Neural progenitor cell (in vitro differentiated cells): ENCODE data around the gene AASDH. TPM values are rescaled to one million over a fixed set of nuclear protein-coding genes. Genes with fewer than 3 reads are reported as not detected.

Experiments
- DNase-seq: peaks from one replicate; pipeline ENCODE4 v3.0.0-alpha.2; 2016; ENCODE audit warnings: low spot score
- H2AFZ ChIP-seq: fragments of 200-600 bp; sonication (generic); replicated peaks from 2 replicates; pipeline ENCODE4 v1.6.1; 2016; ENCODE audit warnings: antibody characterized with exemption
- H3F3A ChIP-seq: fragments of 200-600 bp; sonication (generic); 2 replicates; pipeline ENCODE4 v1.6.1; 2016; ENCODE audit warnings: antibody characterized with exemption, low read depth
- H3K27ac ChIP-seq: fragments of 200-600 bp; sonication (generic); 2 replicates; pipeline ENCODE4 v1.5.1; 2016; ENCODE audit warnings: mild to moderate bottlenecking
- H3K27me3 ChIP-seq: fragments of 200-600 bp; sonication (generic); 2 replicates; pipeline ENCODE4 v1.6.1; 2016; ENCODE audit warnings: mild to moderate bottlenecking, moderate library complexity
- H3K36me3 ChIP-seq: fragments of 200-600 bp; sonication (generic); 2 replicates; pipeline ENCODE4 v1.5.1; 2016
- H3K4me1 ChIP-seq: fragments of 200-600 bp; sonication (generic); 2 replicates; pipeline ENCODE4 v1.6.1; 2016; ENCODE audit warnings: mixed run types
- H3K4me2 ChIP-seq: fragments of 200-600 bp; sonication (generic); 2 replicates; pipeline ENCODE4 v1.6.1; 2016
- H3K4me3 ChIP-seq: fragments of 200-600 bp; sonication (generic); 2 replicates; pipeline ENCODE4 v1.5.1; 2016
- H3K79me2 ChIP-seq: fragments of 200-600 bp; sonication (generic); 2 replicates; pipeline ENCODE4 v1.6.1; 2016; ENCODE audit warnings: low read depth
- H3K9ac ChIP-seq: fragments of 200-600 bp; sonication (generic); 2 replicates; pipeline ENCODE4 v1.6.1; 2016
- H3K9me3 ChIP-seq: fragments of 200-600 bp; sonication (generic); 2 replicates; pipeline ENCODE4 v1.5.1; 2016; ENCODE audit warnings: low read depth
- H4K20me1 ChIP-seq: fragments of 200-600 bp; sonication (generic); 2 replicates; pipeline ENCODE4 v1.6.1; 2016; ENCODE audit warnings: low read depth
- H3K27ac Mint-ChIP-seq: 3 replicates; pipeline ENCODE4 v1.8.0; 2021; ENCODE audit warnings: mixed read lengths
- H3K27me3 Mint-ChIP-seq: 2 replicates; pipeline ENCODE4 v1.8.0; 2022; ENCODE audit warnings: low read depth, mild to moderate bottlenecking, inconsistent platforms, moderate library complexity, mixed read lengths; ENCODE audit not compliant: insufficient read depth
- H3K36me3 Mint-ChIP-seq: 3 replicates; pipeline ENCODE4 v1.8.0; 2021; ENCODE audit warnings: mixed read lengths
- H3K4me1 Mint-ChIP-seq: 3 replicates; pipeline ENCODE4 v1.8.0; 2021; ENCODE audit warnings: mixed read lengths
- H3K4me3 Mint-ChIP-seq: 3 replicates; pipeline ENCODE4 v1.8.0; 2021; ENCODE audit warnings: mild to moderate bottlenecking, moderate library complexity, mixed read lengths
- H3K9me3 Mint-ChIP-seq: 3 replicates; pipeline ENCODE4 v1.8.0; 2020; ENCODE audit warnings: mixed read lengths
- CTCF ChIP-seq: fragments of 200-600 bp; sonication (generic); IDR thresholded peaks from 2 replicates; pipeline ENCODE4 v1.5.1; 2017; ENCODE audit warnings: antibody characterized with exemption, mild to moderate bottlenecking
- EZH2 ChIP-seq: fragments of 200-600 bp; sonication (generic); IDR thresholded peaks from 2 replicates; pipeline ENCODE4 v1.6.1; 2017; ENCODE audit warnings: antibody characterized with exemption, mild to moderate bottlenecking, moderate library complexity
- EZH2phosphoT487 ChIP-seq: fragments of 200-600 bp; sonication (generic); IDR thresholded peaks from 2 replicates; pipeline ENCODE4 v1.6.1; 2017; ENCODE audit warnings: antibody characterized with exemption
- total RNA-seq: library from RNA; depleted of rRNA; stranded (reverse); fragments of >200 nt; gene quantifications from 2 replicates; pipeline ENCODE4 v1.2.3, GENCODE V29; 2015; ENCODE audit warnings: low replicate concordance

The AASDH gene
- total RNA-seq, 1 donor from 2014 or later, result 33.1 TPM

- H3K27ac Mint-ChIP-seq, result no peak overlapping the region
- H3K27me3 ChIP-seq, result no peaks in the 10 kb centered on the region
These were observed 72.2 kb downstream of the AASDH start for GRCh38 chr4:56315041-56315440.

GRCh38 chr4:56314207-56314915 lies 72.9 kb downstream of the AASDH start:
- no peaks in the 10 kb centered on the region for H3F3A ChIP-seq
- H3K79me2 ChIP-seq, result no peaks in the 10 kb centered on the region
- H3K27me3 Mint-ChIP-seq, result peaks cover 2% of the 10 kb centered on the region
- no peak for TF ChIP-seq CTCF
- TF ChIP-seq EZH2phosphoT487, result no peak
- TF ChIP-seq EZH2, result no peak
- H3K9ac ChIP-seq, result no peak overlapping the region
- H3K4me2 ChIP-seq, result no peak overlapping the region
- no peak overlapping the region for H3K4me3 ChIP-seq
- no peaks in the 10 kb centered on the region for H3K36me3 ChIP-seq
- no peaks in the 10 kb centered on the region for H3K4me1 Mint-ChIP-seq
- H3K9me3 Mint-ChIP-seq, result no peaks in the 10 kb centered on the region
- H3K4me3 Mint-ChIP-seq, result no peak overlapping the region
- H3K27me3 ChIP-seq, result no peaks in the 10 kb centered on the region
- no peaks in the 10 kb centered on the region for H4K20me1 ChIP-seq
- no peak overlapping the region for H2AFZ ChIP-seq
- H3K4me1 ChIP-seq, result no peaks in the 10 kb centered on the region
- peaks cover 18% of the 10 kb centered on the region for H3K36me3 Mint-ChIP-seq
- H3K27ac Mint-ChIP-seq, result peak overlapping the region; percentile 3
- DNase-seq, result no peak
- no peak overlapping the region for H3K27ac ChIP-seq
- no peaks in the 10 kb centered on the region for H3K9me3 ChIP-seq

More at GRCh38 chr4:56315041-56315440, 72.2 kb downstream of the AASDH start:
- H3K4me1 Mint-ChIP-seq, result no peaks in the 10 kb centered on the region
- H3K4me2 ChIP-seq, result no peak overlapping the region
- H3K36me3 Mint-ChIP-seq, result peaks cover 20% of the 10 kb centered on the region
- no peak overlapping the region for H3K4me3 Mint-ChIP-seq
- peaks cover 2% of the 10 kb centered on the region for H3K27me3 Mint-ChIP-seq
- H3K4me3 ChIP-seq, result no peak overlapping the region
- no peak overlapping the region for H3K9ac ChIP-seq
- no peaks in the 10 kb centered on the region for H3K4me1 ChIP-seq
- no peaks in the 10 kb centered on the region for H3K9me3 Mint-ChIP-seq
- no peaks in the 10 kb centered on the region for H3F3A ChIP-seq
- DNase-seq, result no peak
- H3K79me2 ChIP-seq, result no peaks in the 10 kb centered on the region
- no peaks in the 10 kb centered on the region for H3K36me3 ChIP-seq
- TF ChIP-seq EZH2 (no peak), EZH2phosphoT487 (no peak), CTCF (no peak)
- H3K27ac ChIP-seq, result no peak overlapping the region
- no peak overlapping the region for H2AFZ ChIP-seq
- no peaks in the 10 kb centered on the region for H3K9me3 ChIP-seq
- H4K20me1 ChIP-seq, result no peaks in the 10 kb centered on the region

GRCh38 chr4:56313132-56313531 lies 74.2 kb downstream of the AASDH start:
- peaks cover 19% of the 10 kb centered on the region for H3K36me3 Mint-ChIP-seq
- H3K27me3 Mint-ChIP-seq, result peaks cover 2% of the 10 kb centered on the region
- H3K27ac Mint-ChIP-seq, result no peak overlapping the region

More at GRCh38 chr4:56313132-56313531, 74.2 kb downstream of the AASDH start:
- TF ChIP-seq EZH2phosphoT487 (no peak), EZH2 (no peak), CTCF (no peak)
- no peak for DNase-seq
- Histone ChIP-seq H3K36me3 (no peaks in the 10 kb centered on the region), H3K9ac (no peak overlapping the region), H2AFZ (no peak overlapping the region), H3K27ac (no peak overlapping the region), H3K9me3 (no peaks in the 10 kb centered on the region), H3K4me3 (no peak overlapping the region), H4K20me1 (no peaks in the 10 kb centered on the region), H3K4me2 (no peak overlapping the region), H3K79me2 (no peaks in the 10 kb centered on the region), H3K27me3 (no peaks in the 10 kb centered on the region), H3K4me1 (no peaks in the 10 kb centered on the region), H3F3A (no peaks in the 10 kb centered on the region)
- Mint-ChIP-seq H3K4me1 (no peaks in the 10 kb centered on the region), H3K4me3 (no peak overlapping the region), H3K9me3 (no peaks in the 10 kb centered on the region)
